K562 (cell line): ENCODE results near the gene MYO18A. TPM values are rescaled to one million over a fixed set of nuclear protein-coding genes. Genes with fewer than 3 reads are reported as not detected.

Experiments used
- BCL6 ChIP-seq: fragments of 250-450 bp; sonication (Bioruptor Pico); IDR thresholded peaks from 2 replicates; pipeline ENCODE4 v1.4.0; 2020
- BMI1 ChIP-seq: fragments of 150-350 bp; IDR thresholded peaks from 2 replicates; pipeline ENCODE4 v1.6.1; 2014; ENCODE audit warnings: low read length
- CBX1 ChIP-seq: sonication (generic); IDR thresholded peaks from 2 replicates; pipeline ENCODE4 v1.6.1; 2016; ENCODE audit warnings: antibody characterized with exemption, low read depth, mild to moderate bottlenecking
- CREM ChIP-seq: IDR thresholded peaks from 2 replicates; pipeline ENCODE4 v1.6.1; 2014; ENCODE audit warnings: antibody characterized with exemption, low read depth
- ESRRB ChIP-seq: fragments of 250-450 bp; sonication (Bioruptor Pico); IDR thresholded peaks from 2 replicates; pipeline ENCODE4 v1.5.0; 2020; ENCODE audit warnings: mild to moderate bottlenecking, moderate library complexity, borderline replicate concordance
- ETV5 ChIP-seq: sonication (generic); formaldehyde crosslinking; IDR thresholded peaks from 2 replicates; pipeline ENCODE4 v1.4.0; 2020; ENCODE audit warnings: low read depth, mild to moderate bottlenecking, missing genetic modification reagents
- FOXA1 ChIP-seq: fragments of 450-650 bp; IDR thresholded peaks from 2 replicates; pipeline ENCODE4 v1.6.1; 2016; ENCODE audit warnings: mild to moderate bottlenecking, borderline replicate concordance
- HCFC1 ChIP-seq: IDR thresholded peaks from 2 replicates; pipeline ENCODE4 v1.6.1; 2012; ENCODE audit warnings: low read depth, low read length, improper control_type of control experiment
- HDGF ChIP-seq: fragments of 450-650 bp; IDR thresholded peaks from 2 replicates; pipeline ENCODE4 v1.6.1; 2016
- HNRNPLL ChIP-seq: fragments of 200-400 bp; formaldehyde crosslinking; IDR thresholded peaks from 2 replicates; pipeline ENCODE4 v1.6.1; 2017; ENCODE audit warnings: low read length, low read depth, mild to moderate bottlenecking; ENCODE audit not compliant: poor library complexity, severe bottlenecking
- JUNB ChIP-seq: fragments of 450-650 bp; formaldehyde crosslinking; conservative IDR thresholded peaks from 2 replicates; pipeline ENCODE4 v1.4.0; 2020; ENCODE audit warnings: mild to moderate bottlenecking
- KAT7 ChIP-seq: sonication (generic); formaldehyde crosslinking; IDR thresholded peaks from 2 replicates; pipeline ENCODE4 v1.8.0; 2022; ENCODE audit warnings: missing genetic modification reagents, mild to moderate bottlenecking, borderline replicate concordance
- NFE2L1 ChIP-seq: fragments of 450-650 bp; IDR thresholded peaks from 2 replicates; pipeline ENCODE4 v1.6.1; 2016; ENCODE audit warnings: missing genetic modification characterization, low read depth, mild to moderate bottlenecking, missing compliant biosample characterization, moderate library complexity, borderline replicate concordance
- NFIX ChIP-seq: fragments of 250-450 bp; sonication (Bioruptor Pico); IDR thresholded peaks from 2 replicates; pipeline ENCODE4 v1.4.0; 2020; ENCODE audit warnings: low read depth, mild to moderate bottlenecking, moderate library complexity
- NR4A1 ChIP-seq, 2 experiments: fragments of 250-450 bp in 1 of 2; fragments of 450-650 bp in 1 of 2; sonication (Bioruptor Pico) in 1 of 2; IDR thresholded peaks; 2 replicates each; pipeline versions ENCODE4 v1.4.0 to v1.6.1; 2016 to 2020; ENCODE audit warnings: mild to moderate bottlenecking in 2 of 2, missing compliant biosample characterization in 1 of 2, missing genetic modification characterization in 1 of 2, moderate library complexity in 1 of 2
- POLR2G ChIP-seq: fragments of 200-400 bp; formaldehyde crosslinking; IDR thresholded peaks from 2 replicates; pipeline ENCODE4 v1.6.1; 2017; ENCODE audit warnings: low read depth, mild to moderate bottlenecking, antibody characterized with exemption, low read length, moderate library complexity
- PTRF ChIP-seq: fragments of 450-650 bp; IDR thresholded peaks from 2 replicates; pipeline ENCODE4 v1.6.1; 2016; ENCODE audit warnings: mild to moderate bottlenecking, missing genetic modification characterization, missing compliant biosample characterization
- SAFB ChIP-seq: fragments of 200-400 bp; formaldehyde crosslinking; IDR thresholded peaks from 2 replicates; pipeline ENCODE4 v1.6.1; 2017; ENCODE audit warnings: low read depth, low read length, borderline replicate concordance
- SIN3B ChIP-seq: fragments of 450-650 bp; IDR thresholded peaks from 2 replicates; pipeline ENCODE4 v1.6.1; 2017; ENCODE audit warnings: low read depth, mild to moderate bottlenecking, moderate library complexity
- SRF ChIP-seq, 2 experiments: fragments of 250-450, 450-650 bp in 1 of 2; sonication (Bioruptor Pico) in 1 of 2; sonication (generic) in 1 of 2; formaldehyde crosslinking; IDR thresholded peaks; 2 replicates each; pipeline versions ENCODE4 v1.5.0 to v1.5.1; 2020 to 2022; ENCODE audit warnings: mild to moderate bottlenecking in 1 of 2, missing genetic modification reagents in 1 of 2
- TBP ChIP-seq: optimal IDR thresholded peaks from 2 replicates; pipeline ENCODE3; 2011; ENCODE audit warnings: low read depth, low read length, improper control_type of control experiment
- TRIM24 ChIP-seq, 2 experiments: fragments of 450-650 bp; IDR thresholded peaks; 2 replicates each; pipeline ENCODE4 v1.6.1; 2016
- ZNF12 ChIP-seq: sonication (generic); formaldehyde crosslinking; IDR thresholded peaks from 2 replicates; pipeline ENCODE4 v1.4.0; 2020; ENCODE audit warnings: mild to moderate bottlenecking, missing genetic modification reagents
- ZNF143 ChIP-seq: sonication (generic); formaldehyde crosslinking; IDR thresholded peaks from 2 replicates; pipeline ENCODE4 v1.9.0; 2022; ENCODE audit warnings: mild to moderate bottlenecking, missing genetic modification reagents
- ZNF174 ChIP-seq: fragments of 250-450 bp; sonication (Bioruptor Pico); IDR thresholded peaks from 2 replicates; pipeline ENCODE4 v1.4.0; 2020; ENCODE audit warnings: mild to moderate bottlenecking
- ZNF24 ChIP-seq: fragments of 450-650 bp; IDR thresholded peaks from 2 replicates; pipeline ENCODE4 v1.6.1; 2016
- ZNF445 ChIP-seq: fragments of 250-450 bp; sonication (Bioruptor Pico); IDR thresholded peaks from 2 replicates; pipeline ENCODE4 v1.4.0; 2020; ENCODE audit warnings: low read depth, mild to moderate bottlenecking, moderate library complexity
- ZNF668 ChIP-seq: fragments of 250-450 bp; sonication (Bioruptor Pico); IDR thresholded peaks from 2 replicates; pipeline ENCODE4 v1.8.0; 2022; ENCODE audit warnings: mild to moderate bottlenecking, inconsistent platforms
- ZNF79 ChIP-seq: fragments of 250-450 bp; sonication (Bioruptor Pico); IDR thresholded peaks from 2 replicates; pipeline ENCODE4 v1.4.0; 2020; ENCODE audit warnings: low read depth, mild to moderate bottlenecking, moderate library complexity
- ZZZ3 ChIP-seq: fragments of 450-650 bp; IDR thresholded peaks from 2 replicates; pipeline ENCODE4 v1.6.1; 2016; ENCODE audit warnings: antibody characterized with exemption, mild to moderate bottlenecking, moderate library complexity
- polyA plus RNA-seq, 8 experiments: library from polyadenylated mRNA; depleted of rRNA in 4 of 8; stranded (reverse) in 5 of 8; unstranded in 3 of 8; fragments of >200 nt; fragmentation: Nextera tagmentation in 2 of 8; fragmentation: Illumina TruSeq in 1 of 8; extraction: Ambion mirVana in 2 of 8; extraction: Trizol in 1 of 8; gene quantifications; 2 replicates each; pipeline versions ENCODE4 v1.2.1 to v1.2.3, GENCODE V29; 2011 to 2014; ENCODE audit warnings: inconsistent platforms in 1 of 8, missing spikeins in 1 of 8
- total RNA-seq, 7 experiments: library from RNA; depleted of rRNA in 6 of 7; stranded (reverse); fragments of >200 nt in 6 of 7; fragmentation: Illumina TruSeq in 2 of 7; extraction: Trizol in 2 of 7; gene quantifications; 2 replicates each; pipeline versions ENCODE4 v1.2.1 to v1.2.3, GENCODE V29; 2011 to 2021; ENCODE audit warnings: low replicate concordance in 1 of 7
- TF ChIP-seq, protein P1 (sequence below), 2 experiments: fragments of 250-450 bp in 1 of 2; fragments of 450-650 bp in 1 of 2; sonication (Bioruptor Pico) in 1 of 2; IDR thresholded peaks; 2 replicates each; pipeline versions ENCODE4 v1.6.1 to v1.8.0; 2016 to 2021; ENCODE audit warnings: mild to moderate bottlenecking in 2 of 2, moderate library complexity in 2 of 2, missing compliant biosample characterization in 1 of 2, missing genetic modification characterization in 1 of 2
- TF ChIP-seq, protein P2 (sequence below): fragments of 250-450 bp; sonication (Bioruptor Pico); IDR thresholded peaks from 2 replicates; pipeline ENCODE4 v1.8.0; 2021; ENCODE audit warnings: moderate library complexity, mild to moderate bottlenecking, inconsistent platforms

The MYO18A gene
- total and polyA plus RNA-seq, 9 of the 15 experiments (the other 6 are each of a cell fraction or from before 2014, with no cell fraction given), result 2.5 to 65.4 (median 17.1) TPM

DNA sequence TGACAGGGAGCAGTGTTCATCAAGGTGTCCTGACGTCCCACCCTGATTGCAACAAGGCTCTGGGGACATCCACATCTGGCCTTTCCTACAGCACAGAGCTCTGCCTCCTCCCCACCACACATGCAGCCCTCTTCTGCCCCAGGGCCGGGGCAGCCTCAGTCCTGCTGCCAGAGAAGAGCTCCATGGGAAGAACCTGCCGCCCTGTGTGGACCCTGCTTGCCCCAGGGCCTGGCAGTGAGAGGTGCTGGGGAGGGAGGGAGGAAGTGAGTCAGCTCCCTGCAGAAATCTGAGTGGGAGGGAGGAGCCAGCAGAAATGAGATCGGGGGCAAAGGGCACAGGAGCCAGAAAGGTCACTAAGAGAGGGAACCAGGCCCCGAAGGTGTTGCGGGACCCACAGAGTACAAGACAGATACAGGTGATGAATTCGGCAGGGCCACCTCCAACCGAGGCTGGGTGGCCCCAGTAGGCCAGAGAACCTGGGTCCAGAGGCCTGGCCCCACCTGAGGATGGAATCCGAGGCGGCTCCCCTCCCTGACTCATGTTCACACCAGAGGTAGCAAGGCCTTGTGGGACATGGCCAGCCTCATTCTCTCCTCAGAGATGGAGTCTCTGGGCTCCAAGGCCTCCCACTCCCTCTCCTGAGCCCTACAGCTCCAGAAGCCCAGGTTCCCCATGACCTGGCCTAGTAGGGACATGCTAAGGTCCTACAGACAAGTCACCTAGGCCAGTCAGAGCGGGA, 24.8 kb downstream of the MYO18A start (continued):
- TF ChIP-seq ZZZ3 (no peak), POLR2G (0 out of 2 replicates have a peak, but pooled peaks have one; percentile 33), NR4A1 (CRISPR knock-in tag; IDR thresholded peaks at IDR 0.05) (no peak), NR4A1 (tag; IDR thresholded peaks at IDR 0.05) (no peak), NFE2L1 (tag) (no peak), ZNF174 (CRISPR knock-in tag) (no peak), ESRRB (CRISPR knock-in tag) (no peak), SIN3B (no peak), TRIM24 (IDR thresholded peaks at IDR 0.05) (no peak), ZNF445 (no peak), PTRF (tag) (no peak), JUNB (CRISPR knock-in tag) (no peak), NFIX (CRISPR knock-in tag) (no peak), HNRNPLL (no peak), HCFC1 (no peak), BMI1 (no peak), FOXA1 (no peak), ZNF24 (no peak), BCL6 (CRISPR knock-in tag) (no peak), SAFB (no peak), KAT7 (CRISPR knock-in tag) (no peak), HDGF (no peak), CBX1 (no peak), ZNF668 (CRISPR knock-in tag) (no peak), ETV5 (0 out of 2 replicates have a peak, but pooled peaks have one; percentile 30), TBP (no peak), ZNF143 (no peak), ZNF12 (CRISPR knock-in tag) (no peak), CREM (no peak), SRF (CRISPR knock-in tag; IDR thresholded peaks at IDR 0.05) (peak in 1 of 2 experiments; percentile 73; a peak in 1 of 4 replicates), ZNF79 (CRISPR knock-in tag) (no peak)
- TF ChIP-seq, protein P1, sequence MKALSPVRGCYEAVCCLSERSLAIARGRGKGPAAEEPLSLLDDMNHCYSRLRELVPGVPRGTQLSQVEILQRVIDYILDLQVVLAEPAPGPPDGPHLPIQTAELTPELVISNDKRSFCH (CRISPR knock-in tag; IDR thresholded peaks at IDR 0.05), result no peak
- TF ChIP-seq, protein P1 (tag; IDR thresholded peaks at IDR 0.05), result peak; percentile 89
- TF ChIP-seq, protein P2, sequence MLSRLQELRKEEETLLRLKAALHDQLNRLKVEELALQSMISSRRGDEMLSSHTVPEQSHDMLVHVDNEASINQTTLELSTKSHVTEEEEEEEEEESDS (CRISPR knock-in tag), result no peak
